Aorta (tissue), 5 donors: ENCODE results near the gene CR1. TPM values are rescaled to one million over a fixed set of nuclear protein-coding genes. Genes with fewer than 3 reads are reported as not detected.

Experiments
- ATAC-seq: fragments of 200-7000 bp; cut with Tn5 transposase; one replicate; pipeline ENCODE4 v1.9.1; 2022; ENCODE audit warnings: moderate library complexity; ENCODE audit not compliant: low FRiP score
- DNase-seq, 2 donors: peaks; one replicate each; pipeline ENCODE4 v3.0.0-alpha.2; 2020
- H3K27ac ChIP-seq, 2 donors: one replicate each; pipeline ENCODE4 v1.5.1; 2013; ENCODE audit warnings: low read length in 2 of 2, mild to moderate bottlenecking in 2 of 2, moderate library complexity in 2 of 2, control low read depth in 1 of 2, inconsistent platforms in 1 of 2, low read depth in 1 of 2
- H3K27me3 ChIP-seq, 2 donors: one replicate each; pipeline ENCODE4 v1.6.1; 2013; ENCODE audit warnings: control low read depth in 1 of 2, low read length in 1 of 2, mild to moderate bottlenecking in 1 of 2, moderate library complexity in 1 of 2; ENCODE audit not compliant: insufficient read depth in 2 of 2, control insufficient read depth in 1 of 2
- H3K36me3 ChIP-seq, 2 donors: one replicate each; pipeline ENCODE4 v1.6.1; 2013; ENCODE audit warnings: control low read depth in 1 of 2, low read length in 1 of 2, mild to moderate bottlenecking in 1 of 2; ENCODE audit not compliant: insufficient read depth in 2 of 2, control insufficient read depth in 1 of 2
- H3K4me1 ChIP-seq, 2 donors: one replicate each; pipeline ENCODE4 v1.6.1; 2013; ENCODE audit warnings: low read length in 2 of 2, control low read depth in 1 of 2, mild to moderate bottlenecking in 1 of 2, moderate library complexity in 1 of 2; ENCODE audit not compliant: insufficient read depth in 2 of 2, control insufficient read depth in 1 of 2
- H3K4me3 ChIP-seq, 2 donors: one replicate each; pipeline ENCODE4 v1.5.1; 2013; ENCODE audit warnings: low read length in 2 of 2, control low read depth in 1 of 2, mild to moderate bottlenecking in 1 of 2
- H3K9me3 ChIP-seq: one replicate; pipeline ENCODE4 v1.6.1; 2013; ENCODE audit warnings: mild to moderate bottlenecking, low read length; ENCODE audit not compliant: control insufficient read depth
- WGBS, 2 donors: extraction: QIAGEN DNeasy Blood & Tissue Kit; methylation state at CpG; one replicate each; pipeline ENCODE4 v1.1.7; 2013; 5-methylcytosine and 5-hydroxymethylcytosine counted together
- intact Hi-C, 2 donors: fragments of 100-400 bp; cut with DNase I; formaldehyde crosslinking; loops; one replicate each; pipeline versions ENCODE4 v1.14.2 to v1.15.0; 2022
- polyA plus RNA-seq, 2 donors: library from polyadenylated mRNA; stranded (reverse); fragments of 200-250 nt; gene quantifications; one replicate each; pipeline ENCODE4 v1.2.3, GENCODE V29; 2013
- total RNA-seq, 2 donors: library from RNA; stranded (reverse); fragmentation: NEBNext Ultra II Directional; extraction: Animal tissue kit (Norgen Biotek cat#: 25700); gene quantifications; one replicate each; pipeline ENCODE4 v1.2.1, GENCODE V29; 2021
- donor health status: healthy with polysubstance abuse.
- donor health status: Bipolar disorder and iron deficiency.
- donor health status: DM: no; HTN: no; CAD: no.
- donor health status: DM: no; HTN: no; CAD: no.
- donor health status: DM: yes; HTN: yes; CAD: no.

CR1 gene
- total and polyA plus RNA-seq, 4 donors = 0.23 to 58.5 (median 5.7) TPM

GRCh38 chr1:207497941-207498340 is 2.0 kb downstream of the CR1 start:
- intact Hi-C loops = no loop called here
- H3K27ac ChIP-seq = no peak overlapping the region
- H3K4me1 ChIP-seq = no peaks in the 10 kb centered on the region
- H3K4me3 ChIP-seq = no peak overlapping the region
- H3K36me3 ChIP-seq = no peaks in the 10 kb centered on the region
- DNase-seq = no peak
- ATAC-seq = no peak
- no peaks in the 10 kb centered on the region for H3K27me3 ChIP-seq
- 58 to 61% methylated on average over 5 of the region's 5 CpGs for whole genome bisulfite sequencing, 2 donors
- H3K9me3 ChIP-seq = no peaks in the 10 kb centered on the region

GRCh38 chr1:207499573-207499972 is 3.6 kb downstream of the CR1 start:
- no peak overlapping the region for H3K4me3 ChIP-seq
- H3K27ac ChIP-seq = no peak overlapping the region
- H3K4me1 ChIP-seq = no peaks in the 10 kb centered on the region
- 0 to 1% methylated on average over 4 of the region's 4 CpGs for WGBS, 2 donors
- intact Hi-C loops = no loop called here
- no peaks in the 10 kb centered on the region for H3K9me3 ChIP-seq
- H3K27me3 ChIP-seq = no peaks in the 10 kb centered on the region
- ATAC-seq (no peak), DNase-seq (peak; percentile 71 to 75)
- H3K36me3 ChIP-seq = no peaks in the 10 kb centered on the region

GRCh38 chr1:207500306-207500705 is 4.3 kb downstream of the CR1 start:
- Histone ChIP-seq H3K4me3 (no peak overlapping the region), H3K36me3 (no peaks in the 10 kb centered on the region), H3K27ac (no peak overlapping the region), H3K4me1 (no peaks in the 10 kb centered on the region), H3K9me3 (no peaks in the 10 kb centered on the region), H3K27me3 (no peaks in the 10 kb centered on the region)
- ATAC-seq = no peak
- 70 to 71% methylated on average over 3 of the region's 3 CpGs for WGBS, 2 donors
- DNase-seq = no peak
- intact Hi-C loops = no loop called here

GRCh38 chr1:207501071-207501470 is 5.1 kb downstream of the CR1 start:
- ATAC-seq = no peak
- WGBS, 2 donors = 57 to 58% methylated on average over 5 of the region's 5 CpGs
- intact Hi-C loops = no loop called here

GRCh38 chr1:207502726-207503125 is 6.8 kb downstream of the CR1 start:
- Histone ChIP-seq H3K36me3 (no peaks in the 10 kb centered on the region), H3K4me1 (no peaks in the 10 kb centered on the region), H3K9me3 (no peaks in the 10 kb centered on the region), H3K4me3 (no peak overlapping the region), H3K27me3 (no peaks in the 10 kb centered on the region), H3K27ac (no peak overlapping the region)
- DNase-seq (no peak), ATAC-seq (no peak)
- intact Hi-C loops = no loop called here
- 45% methylated on average over 7 of the region's 7 CpGs for WGBS, 2 donors

More at GRCh38 chr1:207501071-207501470, 5.1 kb downstream of the CR1 start:
- no peak for DNase-seq
- Histone ChIP-seq H3K9me3 (no peaks in the 10 kb centered on the region), H3K27ac (no peak overlapping the region), H3K4me3 (no peak overlapping the region), H3K4me1 (no peaks in the 10 kb centered on the region), H3K27me3 (no peaks in the 10 kb centered on the region), H3K36me3 (no peaks in the 10 kb centered on the region)

GRCh38 chr1:207503950-207504349 is 8.0 kb downstream of the CR1 start:
- Histone ChIP-seq H3K4me3 (no peak overlapping the region), H3K36me3 (no peaks in the 10 kb centered on the region), H3K4me1 (no peaks in the 10 kb centered on the region), H3K9me3 (no peaks in the 10 kb centered on the region), H3K27me3 (no peaks in the 10 kb centered on the region), H3K27ac (no peak overlapping the region)
- 87 to 92% methylated on average over 3 of the region's 3 CpGs for WGBS, 2 donors
- DNase-seq (no peak), ATAC-seq (no peak)
- intact Hi-C loops = no loop called here

- Histone ChIP-seq H3K27ac (no peak overlapping the region), H3K4me1 (no peaks in the 10 kb centered on the region), H3K36me3 (no peaks in the 10 kb centered on the region), H3K9me3 (no peaks in the 10 kb centered on the region), H3K27me3 (no peaks in the 10 kb centered on the region), H3K4me3 (no peak overlapping the region)
- no peak for DNase-seq
- no peak for ATAC-seq
- intact Hi-C loops = no loop called here
Measured at GRCh38 chr1:207504438-207504837, 8.5 kb downstream of the CR1 start.

- ATAC-seq (no peak), DNase-seq (no peak)
- no peaks in the 10 kb centered on the region for H3K36me3 ChIP-seq
- no peaks in the 10 kb centered on the region for H3K27me3 ChIP-seq
- no peak overlapping the region for H3K4me3 ChIP-seq
- 27 to 31% methylated on average over 1 of the region's 1 CpG for WGBS, 2 donors
- no peaks in the 10 kb centered on the region for H3K9me3 ChIP-seq
- intact Hi-C loops = no loop called here
- H3K27ac ChIP-seq = no peak overlapping the region
- no peaks in the 10 kb centered on the region for H3K4me1 ChIP-seq
Measured at GRCh38 chr1:207510444-207510843, 14.5 kb downstream of the CR1 start.

- H3K36me3 ChIP-seq = no peaks in the 10 kb centered on the region
- H3K4me3 ChIP-seq = no peak overlapping the region
- DNase-seq = no peak
- intact Hi-C loops = no loop called here
- no peaks in the 10 kb centered on the region for H3K9me3 ChIP-seq
- WGBS, 2 donors = 89 to 90% methylated on average over 13 of the region's 13 CpGs
- peaks cover 0 to 1% of the 10 kb centered on the region in 2 donors for H3K27me3 ChIP-seq
- no peak overlapping the region for H3K27ac ChIP-seq
- H3K4me1 ChIP-seq = no peaks in the 10 kb centered on the region
- no peak for ATAC-seq
Measured at GRCh38 chr1:207514890-207515289, 18.9 kb downstream of the CR1 start.
